ENCODE data around the gene MAFB.
"Not testable (repeated sequence)": the region's sequence is repeated elsewhere in the genome, so short reads cannot be mapped to it uniquely, and the experiment has no call there.

The MAFB gene

DNA sequence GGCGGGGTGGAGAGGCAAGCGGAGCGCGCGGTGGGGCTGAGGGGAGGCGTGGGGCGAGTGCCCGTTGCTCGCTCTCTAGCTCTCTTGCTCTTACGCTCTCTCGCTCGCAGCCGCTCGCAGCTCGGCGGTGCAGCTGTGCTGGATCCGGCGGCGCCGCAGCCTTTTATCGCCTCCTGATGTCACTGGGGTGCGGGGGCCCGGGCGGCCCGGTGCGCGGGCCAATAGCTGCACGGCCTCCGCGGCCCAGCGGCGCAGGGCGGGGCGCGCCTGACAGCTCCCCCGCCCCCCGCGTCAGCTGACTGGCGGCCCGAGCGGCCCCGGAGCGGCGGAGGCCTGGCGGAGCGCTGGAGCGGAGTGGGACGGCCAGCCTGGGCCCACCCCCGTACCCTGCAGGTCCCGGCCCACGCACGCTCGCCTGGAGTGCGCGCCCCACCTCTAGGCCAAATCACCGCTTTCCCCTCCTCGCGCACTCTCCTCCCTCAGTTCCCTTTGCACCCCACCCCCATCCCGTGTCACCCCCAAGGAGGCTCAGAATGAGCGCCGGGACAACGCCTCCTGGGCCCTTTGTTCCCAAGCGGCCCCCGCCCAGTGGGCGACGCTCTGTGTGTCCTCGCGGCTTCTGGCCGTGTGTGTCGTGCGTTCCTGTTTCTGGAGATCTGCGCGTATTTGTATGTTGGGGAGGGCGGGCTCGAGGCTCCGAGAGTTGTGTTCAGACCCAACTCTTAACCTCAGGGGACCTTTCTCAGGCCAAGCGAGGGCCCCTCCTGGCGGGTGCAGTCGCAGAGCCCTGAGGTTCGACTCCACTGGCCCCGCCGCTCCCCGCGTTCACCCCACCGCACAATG, at the start of gene MAFB:
Gene MAFB (minus strand): TSS at position 137 of the 843 bp plus-strand sequence. CDS start 386 bp downstream, outside the sequence.
- peak; percentile 25 for DNase-seq (ENCODE audit: low spot score)

DNA sequence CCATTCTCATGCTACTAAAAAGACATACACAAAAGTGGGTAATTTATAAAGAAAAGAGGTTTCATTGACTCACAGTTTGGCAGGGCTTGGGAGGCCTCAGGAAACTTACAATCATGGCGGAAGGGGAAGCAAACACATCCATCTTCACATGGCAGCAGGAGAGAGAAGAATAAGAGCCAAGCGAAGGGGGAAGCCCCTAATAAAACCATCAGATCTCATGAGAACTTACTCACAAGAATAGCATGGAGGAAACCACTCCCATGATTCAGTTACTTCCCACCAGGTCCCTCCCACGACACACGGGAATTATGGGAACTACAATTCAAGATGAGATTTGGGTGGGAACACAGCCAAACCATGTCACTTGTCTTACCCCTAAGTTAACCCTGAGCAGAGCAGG, 47.4 kb upstream of the MAFB start:
- not testable (repeated sequence) for DNase-seq (ENCODE audit: low spot score)

DNA sequence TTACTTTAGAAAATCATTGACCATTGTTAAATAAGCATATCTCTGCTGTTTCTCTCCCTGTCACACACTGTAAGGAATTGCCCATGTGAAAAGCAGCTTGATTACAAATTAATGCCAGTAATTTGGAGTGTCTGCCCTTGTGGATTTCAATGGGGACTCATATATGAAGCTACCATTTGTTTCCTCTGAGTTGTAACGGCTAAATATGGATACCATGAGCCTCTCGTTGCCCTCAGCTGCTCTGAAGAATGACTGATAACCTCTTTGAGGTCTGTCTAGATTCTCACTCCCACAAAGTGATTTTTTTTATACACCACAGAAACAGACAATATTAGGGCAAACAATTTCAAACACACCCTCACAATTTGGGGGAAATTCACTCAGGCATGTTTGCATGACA, 40.0 kb upstream of the MAFB start:
- DNase-seq (ENCODE audit: low spot score), result no peak

DNA sequence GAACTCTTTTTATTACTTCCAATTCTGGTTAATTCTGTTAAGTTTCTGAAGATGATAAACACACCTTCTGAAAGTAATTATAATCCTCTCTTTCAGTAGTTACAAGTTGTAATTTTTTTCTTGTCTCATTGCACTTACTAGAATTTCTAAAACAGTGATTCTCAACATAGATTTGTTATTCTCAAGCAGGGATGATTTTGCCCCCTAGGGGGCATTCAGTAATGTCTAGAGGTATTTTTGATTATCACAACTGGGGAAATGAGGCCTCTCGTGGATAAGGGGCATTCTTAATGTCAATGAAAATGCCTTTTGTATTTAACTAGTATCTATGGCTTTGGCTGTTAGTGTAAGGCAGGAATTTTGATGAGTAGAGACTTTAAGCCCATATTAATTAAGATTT, 39.4 kb upstream of the MAFB start:
- no peak for DNase-seq (ENCODE audit: low spot score)

DNA sequence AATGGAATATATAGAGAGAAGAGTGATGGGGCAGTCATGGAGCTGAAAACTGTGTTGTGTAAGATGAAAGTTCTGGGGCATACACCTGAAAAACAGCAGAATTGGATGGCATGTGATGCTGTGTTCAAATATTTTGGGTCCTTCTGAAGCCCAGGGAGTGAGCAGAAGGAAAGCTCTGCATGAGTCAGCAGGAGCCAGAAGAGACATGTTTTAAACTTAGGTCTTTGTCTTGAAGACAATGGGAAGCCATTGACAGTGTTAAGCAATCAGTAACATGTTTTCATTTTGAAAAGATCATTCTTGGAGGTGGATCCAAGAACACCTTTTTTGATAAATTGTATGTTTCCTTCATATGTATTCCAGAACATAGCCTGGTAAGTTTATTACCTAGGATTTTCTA, 38.9 kb upstream of the MAFB start:
- no peak for DNase-seq (ENCODE audit: low spot score)

DNA sequence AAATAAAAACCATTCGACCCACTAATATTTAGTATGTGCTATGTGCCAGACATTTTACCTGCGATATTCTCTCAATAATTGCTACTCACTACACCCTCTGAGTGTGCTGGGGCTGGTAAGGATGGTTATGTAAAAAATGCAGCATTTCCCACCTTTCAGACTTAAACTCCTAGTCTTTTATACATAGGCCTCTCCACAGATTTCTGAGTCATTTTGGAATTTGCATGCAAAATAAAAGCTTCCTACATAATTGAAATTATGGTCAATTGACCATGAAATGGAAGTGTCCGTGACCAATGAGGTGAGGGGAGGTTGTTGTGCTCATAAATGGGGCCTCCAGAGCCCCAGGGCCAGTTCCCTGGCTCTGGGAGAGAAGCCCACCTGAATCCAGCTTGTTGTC, 37.7 kb upstream of the MAFB start:
- DNase-seq (ENCODE audit: low spot score), result no peak

DNA sequence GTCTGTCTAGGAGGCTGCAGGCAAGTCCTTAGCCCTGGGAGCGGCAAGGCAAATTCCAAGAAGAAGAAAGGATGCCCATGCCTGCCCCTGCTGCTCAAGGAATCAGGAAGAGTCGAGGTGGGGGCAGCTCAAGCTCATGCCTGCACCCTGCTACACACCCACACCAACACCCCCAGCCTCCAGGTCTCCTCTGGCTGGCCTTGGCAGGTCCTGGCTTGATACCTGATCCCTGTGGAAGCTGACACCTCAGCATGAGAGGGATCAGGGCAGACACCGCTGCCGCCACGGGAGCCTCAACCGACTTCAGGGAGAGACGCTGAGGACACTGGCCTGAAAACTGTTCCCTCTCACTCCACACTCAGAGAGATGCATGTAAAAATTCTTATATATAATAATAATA, 35.5 kb upstream of the MAFB start:
- DNase-seq (ENCODE audit: low spot score), result no peak

DNA sequence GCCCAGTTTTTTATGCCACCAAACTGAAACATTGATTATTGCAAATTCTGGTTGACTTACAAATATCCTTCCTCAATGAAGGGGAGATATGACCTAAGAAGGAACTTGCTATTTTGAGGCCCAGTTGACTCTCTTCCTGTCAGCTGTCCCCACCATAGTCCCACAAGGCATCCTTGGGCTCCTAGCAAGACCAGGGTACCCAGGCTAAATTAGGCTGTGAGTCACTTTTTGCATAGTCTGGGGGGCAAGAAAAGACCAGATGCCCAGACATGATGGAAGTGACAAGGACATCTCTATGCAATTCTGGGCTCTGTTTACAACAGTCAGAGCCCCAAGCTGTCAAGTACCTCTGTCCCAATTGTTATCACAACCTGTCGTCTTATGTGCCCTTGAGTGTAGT, 31.8 kb upstream of the MAFB start:
- no peak for DNase-seq (ENCODE audit: low spot score)

DNA sequence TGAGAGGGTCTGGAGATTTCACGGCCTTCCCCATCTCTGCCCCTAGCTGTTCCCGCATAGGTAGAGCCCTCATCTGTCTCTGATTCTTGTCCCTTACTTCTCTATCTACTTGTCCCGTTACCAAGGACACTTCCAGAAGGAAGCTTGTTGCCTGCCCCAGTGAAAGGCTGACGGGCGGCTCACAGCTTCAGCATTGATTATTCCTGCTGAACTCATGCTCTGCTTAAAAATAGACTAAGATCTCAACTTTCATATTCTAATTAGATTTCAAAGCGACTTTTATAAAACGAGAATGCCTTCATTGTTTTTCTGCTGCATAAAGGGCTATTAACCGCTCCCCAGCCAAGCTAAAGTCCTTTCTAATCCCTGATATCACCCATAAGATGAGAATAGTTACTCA, 31.1 kb upstream of the MAFB start:
- no peak for DNase-seq (ENCODE audit: low spot score)

DNA sequence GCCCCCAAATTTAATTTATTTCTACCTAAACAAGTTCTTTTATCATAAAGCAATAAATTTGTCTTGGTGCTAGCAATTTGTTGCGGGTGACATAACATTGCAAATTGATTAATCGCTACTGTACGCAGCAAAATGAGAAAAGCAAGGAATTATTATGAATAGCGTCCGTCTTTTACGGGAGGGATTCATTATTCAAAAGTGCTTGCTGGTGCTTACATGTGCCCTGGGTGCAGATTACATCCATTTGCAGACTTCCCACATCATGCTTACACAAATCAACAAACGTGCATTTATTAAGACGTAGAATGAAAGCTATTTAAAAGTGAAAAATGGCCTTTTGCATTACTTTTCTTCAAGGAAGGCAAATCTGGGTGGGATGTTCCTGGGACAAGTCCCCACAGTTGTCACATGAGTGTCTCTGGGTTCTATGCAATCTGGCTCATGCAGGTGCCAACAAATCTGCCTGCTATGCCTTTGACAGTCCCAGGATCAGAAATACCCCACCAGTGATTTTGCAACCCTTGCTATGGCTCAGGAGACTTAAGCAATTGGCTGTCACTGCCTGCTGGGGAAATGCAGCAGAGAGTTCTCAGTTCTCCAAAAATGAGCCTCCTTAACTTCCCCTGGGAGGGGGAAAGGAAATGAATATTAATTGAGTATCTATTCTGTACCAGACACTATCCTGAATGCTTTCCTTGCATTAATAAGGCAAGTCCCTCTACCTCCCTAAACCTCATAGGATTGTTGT, 30.1 kb upstream of the MAFB start:
- no peak for DNase-seq (ENCODE audit: low spot score)

DNA sequence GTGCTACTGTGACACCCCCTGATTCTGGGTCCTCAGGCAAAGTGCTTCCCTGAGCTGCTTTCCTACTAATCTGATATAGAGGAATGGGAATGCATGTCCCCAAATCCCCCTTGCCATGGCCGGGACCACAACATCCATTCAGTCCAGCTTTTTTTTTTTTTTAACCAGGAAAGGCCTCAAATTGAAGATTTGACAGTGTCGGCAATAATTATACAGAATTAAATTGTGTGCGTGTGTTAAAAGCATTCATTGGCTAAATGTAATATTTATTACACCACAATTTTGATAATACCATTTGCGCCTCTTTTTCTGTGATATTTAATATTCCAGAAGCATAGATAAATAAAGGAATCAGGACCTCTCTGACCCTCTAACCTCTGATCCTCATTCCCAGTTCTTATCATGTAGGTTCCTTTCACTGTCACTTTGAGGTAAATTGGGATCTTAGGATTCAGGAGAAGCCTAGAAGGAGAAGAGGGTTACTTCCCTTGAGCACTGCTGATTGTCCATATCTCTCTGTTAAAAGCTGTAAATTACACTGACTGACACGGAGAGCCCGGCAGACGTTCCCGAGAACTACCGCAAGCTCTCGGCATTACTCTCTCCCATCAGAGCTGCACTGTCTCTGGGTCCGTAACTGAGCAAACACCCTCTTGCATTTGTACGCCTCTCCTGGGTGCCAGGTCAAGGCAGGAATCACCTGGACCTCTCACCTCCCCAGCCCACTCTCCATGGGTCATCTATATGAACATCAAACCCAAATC, 29.4 kb upstream of the MAFB start:
- no peak for DNase-seq (ENCODE audit: low spot score)

DNA sequence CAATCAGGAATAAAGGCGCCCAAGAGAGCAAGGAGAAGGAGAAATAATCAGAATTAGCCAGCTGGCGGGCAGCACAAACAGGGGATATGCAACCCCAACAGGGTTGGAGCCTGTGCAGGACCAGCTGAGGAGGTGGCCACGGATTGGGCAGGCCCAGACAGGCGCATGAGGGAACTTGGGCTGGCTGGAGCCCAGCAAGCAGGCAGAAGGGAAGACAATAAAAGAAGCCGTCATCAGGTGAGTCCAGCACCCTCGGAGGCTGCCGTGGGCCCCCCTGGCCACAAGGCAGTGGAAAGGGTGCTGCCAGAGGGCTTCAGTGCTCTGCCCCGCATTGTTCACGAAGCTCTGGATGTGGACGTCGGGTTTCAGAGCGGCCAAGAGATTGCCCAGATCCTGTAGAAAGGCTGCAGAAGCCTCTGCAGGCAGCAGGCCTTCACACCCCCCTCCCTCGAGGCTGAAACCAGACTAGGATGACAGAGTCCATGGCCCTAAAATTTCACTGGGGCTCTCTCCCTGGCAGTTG, 28.4 kb upstream of the MAFB start:
- no peak for DNase-seq (ENCODE audit: low spot score)

DNA sequence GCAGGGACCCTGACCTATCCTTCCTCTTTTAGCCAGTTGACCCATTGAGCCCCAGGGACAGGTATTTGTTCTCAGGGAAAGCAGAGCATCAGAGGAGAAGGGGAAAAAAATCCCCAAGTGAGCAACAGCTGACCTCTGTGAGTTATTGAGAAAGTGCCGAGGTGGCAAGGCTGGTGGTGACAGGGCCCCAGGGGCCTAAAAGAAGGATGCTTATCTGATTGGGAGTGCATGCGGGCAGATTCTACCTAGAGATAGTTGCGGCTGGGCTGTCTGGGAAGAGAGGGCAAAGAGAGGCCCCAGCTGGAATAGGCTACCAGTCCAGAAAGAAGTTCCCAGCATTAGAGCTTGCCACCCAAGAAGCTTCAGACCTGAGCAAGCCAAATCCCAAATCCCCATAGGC, 26.5 kb upstream of the MAFB start:
- no peak for DNase-seq (ENCODE audit: low spot score)

DNA sequence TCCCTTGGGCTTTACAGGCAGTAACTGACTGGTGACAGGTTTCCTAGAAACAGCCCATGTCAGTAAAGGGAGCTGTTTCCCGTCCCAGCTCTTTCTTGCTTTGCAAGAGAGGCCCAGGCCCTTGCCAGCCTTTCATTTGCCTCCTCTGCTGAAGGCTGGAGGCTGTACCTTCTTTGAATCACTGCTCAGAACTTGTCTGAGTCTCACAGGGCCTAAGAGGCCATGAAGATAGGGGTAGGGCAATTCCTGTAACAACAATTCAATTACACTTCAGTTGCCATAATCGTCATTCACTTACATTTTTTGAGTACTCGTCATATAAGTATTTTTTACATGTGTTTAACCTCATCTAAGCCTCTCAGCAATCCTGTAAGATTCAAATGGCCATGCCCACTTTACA, 25.9 kb upstream of the MAFB start:
- DNase-seq (ENCODE audit: low spot score), result no peak

DNA sequence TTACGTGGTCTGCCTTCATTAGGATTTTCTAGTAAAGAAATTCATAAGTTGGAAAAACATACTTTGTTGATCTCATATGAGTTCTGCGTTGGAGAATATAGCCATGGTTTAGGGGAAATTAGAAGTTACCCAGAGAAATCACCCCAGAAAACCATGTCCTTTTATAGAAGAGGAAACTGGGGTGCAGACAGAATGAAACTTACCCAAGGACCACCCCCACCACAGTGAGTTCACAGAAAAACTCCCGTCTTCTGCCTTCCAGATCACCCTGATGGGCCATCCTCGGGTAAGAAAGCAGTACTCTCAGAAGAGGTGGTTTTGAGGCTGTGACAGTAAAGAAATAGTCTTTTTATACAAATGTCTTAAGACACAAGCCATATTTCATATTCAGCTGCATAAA, 25.1 kb upstream of the MAFB start:
- DNase-seq (ENCODE audit: low spot score), result no peak

DNA sequence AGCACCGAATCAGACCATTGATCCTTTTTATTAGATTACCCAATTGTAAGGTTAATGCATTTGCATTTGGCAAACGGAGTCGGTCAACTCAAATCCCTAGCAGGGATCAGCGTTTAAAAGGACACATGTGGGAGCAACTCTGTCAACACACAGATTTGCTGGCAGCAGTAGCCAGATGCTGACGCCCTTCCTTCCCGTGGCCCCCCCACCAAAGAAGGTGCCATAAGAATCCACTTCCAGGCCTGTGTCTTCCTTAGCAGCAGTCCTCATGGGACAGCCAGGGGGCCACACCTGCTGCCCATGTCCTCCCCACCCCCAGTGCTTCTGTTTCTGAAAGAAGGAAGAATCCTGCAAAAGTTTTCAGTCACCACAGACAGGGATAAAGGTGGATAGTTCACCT, 24.5 kb upstream of the MAFB start:
- DNase-seq (ENCODE audit: low spot score), result no peak

DNA sequence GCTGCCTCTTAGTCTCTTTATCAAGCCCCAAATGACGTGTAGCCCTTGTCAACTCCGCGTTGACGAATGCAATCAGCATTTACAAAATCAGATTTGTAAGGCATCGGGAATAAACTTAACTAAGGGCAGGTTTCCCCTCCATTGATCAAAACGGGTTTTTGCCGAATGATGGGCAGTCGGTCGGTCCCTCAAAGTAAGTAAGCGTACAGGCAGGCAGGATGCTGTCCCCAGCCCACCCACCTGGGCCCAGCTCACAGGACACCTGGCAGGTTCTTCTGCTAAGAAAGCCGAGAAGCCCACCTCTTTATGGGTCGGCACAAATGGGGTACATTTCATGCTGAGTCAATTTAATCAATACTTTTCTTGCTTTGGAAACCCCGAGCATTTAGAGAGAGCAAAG, 22.0 kb upstream of the MAFB start:
- no peak for DNase-seq (ENCODE audit: low spot score)

DNA sequence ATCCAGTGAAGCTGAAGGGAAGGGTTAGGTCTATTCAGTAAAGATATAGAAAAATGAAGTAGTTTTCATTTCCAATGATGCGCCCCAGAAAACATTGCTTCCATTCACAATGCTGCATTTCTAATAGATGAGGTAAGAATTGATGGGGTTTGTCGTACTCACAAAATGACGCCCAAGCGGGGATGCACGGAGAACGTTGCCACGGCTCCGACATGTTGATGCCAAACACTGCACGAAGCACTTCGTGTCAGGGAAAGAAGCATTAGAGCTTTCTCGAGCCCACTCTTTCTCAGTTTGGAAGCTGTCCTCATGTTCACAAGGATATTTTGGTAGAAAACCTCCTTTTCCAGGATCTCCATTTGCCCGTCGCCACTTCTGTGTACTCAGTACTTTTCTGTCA, 21.6 kb upstream of the MAFB start:
- no peak for DNase-seq (ENCODE audit: low spot score)

DNA sequence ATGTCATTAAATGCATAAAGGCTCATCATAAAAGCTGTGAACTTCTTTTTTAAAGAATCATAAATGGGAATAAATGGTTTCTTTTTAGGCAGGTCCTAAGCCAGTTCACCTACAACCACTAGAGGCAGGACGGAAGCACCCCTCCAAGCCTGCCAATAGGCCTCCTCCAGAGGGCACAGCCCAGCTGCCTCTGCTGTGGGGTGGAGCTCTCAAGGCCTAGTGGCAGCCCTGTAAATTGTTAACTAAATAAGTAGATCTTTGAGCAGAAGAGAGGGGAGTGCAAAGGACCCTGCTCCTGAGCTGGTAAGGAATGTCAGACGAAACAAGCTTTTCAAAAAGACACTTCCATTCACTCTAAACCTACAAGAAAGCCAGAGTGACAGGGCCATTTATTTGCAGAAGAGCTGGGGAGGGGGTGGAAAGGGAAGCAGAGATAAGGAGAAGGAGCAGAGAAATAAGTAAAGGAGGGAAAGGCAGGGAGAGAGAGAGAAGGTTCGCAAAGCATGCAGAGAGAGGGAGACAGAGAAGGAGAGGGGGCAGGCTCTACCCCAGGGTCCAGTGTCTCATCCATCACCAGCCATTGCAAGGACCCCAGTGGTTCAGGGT, 18.0 kb upstream of the MAFB start:
- no peak for DNase-seq (ENCODE audit: low spot score)

DNA sequence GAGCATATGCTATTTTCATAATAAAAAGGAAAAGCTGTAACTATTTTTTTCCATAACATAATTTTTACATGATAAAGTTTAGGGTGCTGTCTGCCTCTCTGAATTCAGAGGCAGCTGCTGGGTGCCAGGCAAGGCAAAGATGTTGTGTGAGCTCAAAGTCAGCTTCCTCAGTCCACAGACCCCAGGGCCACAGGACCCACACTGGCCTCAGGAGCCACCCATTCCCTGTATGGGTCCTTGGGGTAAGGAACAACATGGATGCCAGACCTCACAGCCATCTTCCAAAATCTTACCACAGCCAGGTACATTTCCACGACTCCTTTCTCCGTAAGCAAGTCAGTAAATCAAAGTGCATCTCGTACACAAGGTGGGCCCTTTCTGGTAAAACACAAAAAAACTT, 16.4 kb upstream of the MAFB start:
- no peak for DNase-seq (ENCODE audit: low spot score)

DNA sequence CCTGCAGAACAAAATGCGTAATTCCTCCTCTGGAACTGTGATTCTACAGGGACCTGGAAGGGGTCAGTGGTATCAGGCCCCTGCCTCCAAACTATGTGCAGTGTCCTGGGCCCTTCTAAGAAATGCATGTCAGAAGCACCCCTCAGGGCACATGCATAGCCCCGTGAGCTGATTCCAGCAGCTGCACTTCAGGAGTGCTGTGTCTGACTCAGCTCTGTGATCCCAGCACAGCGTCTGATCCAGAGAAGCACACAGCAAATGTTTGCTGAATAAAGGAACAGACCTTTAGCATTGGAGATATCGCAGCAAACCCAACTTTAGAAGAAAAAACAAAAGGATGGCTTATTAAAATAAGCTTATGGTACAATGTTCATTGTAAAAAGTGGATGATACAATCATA, 15.8 kb upstream of the MAFB start:
- no peak for DNase-seq (ENCODE audit: low spot score)

DNA sequence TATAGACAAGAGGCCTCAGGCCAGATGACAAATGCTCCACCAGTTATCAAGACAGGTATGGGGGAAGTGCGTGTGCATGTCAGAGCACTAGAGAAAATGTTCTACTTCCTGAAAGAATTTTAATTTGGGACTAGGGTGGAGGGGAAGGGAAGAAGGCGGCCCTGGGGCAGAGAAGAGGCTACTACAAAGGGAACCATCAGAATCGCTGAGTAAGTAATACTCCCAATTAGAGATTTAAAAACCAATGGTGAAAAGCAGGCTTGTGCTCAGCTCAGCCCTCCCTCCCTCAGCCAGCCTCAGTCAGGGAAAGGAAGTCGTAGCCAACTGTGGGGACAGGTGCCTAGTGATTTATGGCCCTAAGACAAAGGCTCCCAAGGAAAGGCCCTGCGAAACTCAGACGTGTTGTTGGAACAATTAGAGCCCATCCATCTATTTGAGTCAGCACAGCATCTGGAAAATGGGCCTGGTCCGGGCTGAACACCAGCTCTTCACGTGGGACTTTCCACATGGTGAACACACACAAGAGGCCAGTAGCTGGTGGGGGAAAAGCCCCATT, 15.0 kb upstream of the MAFB start:
- DNase-seq (ENCODE audit: low spot score), result no peak

All from cerebellar cortex (tissue), 1 donor.